Liver (tissue), 9 donors: ENCODE measurements around the gene ARHGEF7. TPM values are rescaled to one million over a fixed set of nuclear protein-coding genes. Genes with fewer than 3 reads are reported as not detected.

ENCODE experiments used
- DNase-seq: peaks from one replicate; pipeline ENCODE4 v3.0.0-alpha.2; 2017; ENCODE audit warnings: low spot score
- H3K27ac ChIP-seq, 2 donors: one replicate each; pipeline ENCODE4 v1.7.0; 2013; ENCODE audit warnings: inconsistent platforms in 2 of 2, low read length in 2 of 2, control low read depth in 1 of 2, low read depth in 1 of 2, mild to moderate bottlenecking in 1 of 2
- H3K27me3 ChIP-seq, 4 donors: one replicate each; pipeline versions ENCODE4 v1.6.1 to v1.7.0; 2013; ENCODE audit warnings: low read length in 3 of 4, inconsistent platforms in 1 of 4, mild to moderate bottlenecking in 1 of 4, moderate library complexity in 1 of 4; ENCODE audit not compliant: control insufficient read depth in 4 of 4, insufficient read depth in 4 of 4
- H3K36me3 ChIP-seq, 4 donors: one replicate each; pipeline versions ENCODE4 v1.6.1 to v1.7.0; 2013; ENCODE audit warnings: low read length in 3 of 4, mild to moderate bottlenecking in 3 of 4, low read depth in 1 of 4, moderate library complexity in 1 of 4; ENCODE audit not compliant: control insufficient read depth in 4 of 4, insufficient read depth in 3 of 4
- H3K4me1 ChIP-seq, 4 donors: one replicate each; pipeline versions ENCODE4 v1.6.1 to v1.7.0; 2013; ENCODE audit warnings: low read length in 3 of 4, mild to moderate bottlenecking in 3 of 4, moderate library complexity in 1 of 4; ENCODE audit not compliant: control insufficient read depth in 4 of 4, insufficient read depth in 4 of 4
- H3K4me3 ChIP-seq, 3 donors: one replicate each; pipeline versions ENCODE4 v1.6.1 to v1.7.0; 2013; ENCODE audit warnings: low read length in 3 of 3, control low read depth in 1 of 3, low read depth in 1 of 3, mild to moderate bottlenecking in 1 of 3
- H3K9ac ChIP-seq, 2 donors: one replicate each; pipeline ENCODE4 v1.7.0; 2013; ENCODE audit warnings: low read length in 2 of 2, mild to moderate bottlenecking in 2 of 2, moderate library complexity in 2 of 2, control low read depth in 1 of 2, low read depth in 1 of 2
- H3K9me3 ChIP-seq, 4 donors: one replicate each; pipeline versions ENCODE4 v1.6.1 to v1.7.0; 2013; ENCODE audit warnings: low read length in 3 of 4; ENCODE audit not compliant: control insufficient read depth in 4 of 4
- ATF3 ChIP-seq: IDR thresholded peaks from 2 replicates; pipeline ENCODE4 v1.6.1; 2016; ENCODE audit warnings: antibody characterized with exemption
- CTCF ChIP-seq: fragments of 150-350 bp; IDR thresholded peaks from 2 replicates; pipeline ENCODE4 v1.5.1; 2017; ENCODE audit warnings: improper control_type of control experiment, low read depth, low read length; ENCODE audit not compliant: missing input control
- EGR1 ChIP-seq, 2 donors: IDR thresholded peaks; 2 replicates each; pipeline ENCODE4 v1.6.1; 2016 to 2018; ENCODE audit warnings: antibody characterized with exemption in 2 of 2, low read depth in 2 of 2
- FOXA1 ChIP-seq: IDR thresholded peaks from 2 replicates; pipeline ENCODE4 v1.6.1; 2016; ENCODE audit warnings: antibody characterized with exemption
- FOXA2 ChIP-seq: IDR thresholded peaks from 2 replicates; pipeline ENCODE4 v1.6.1; 2016; ENCODE audit warnings: antibody characterized with exemption
- HNF4A ChIP-seq, 2 donors: conservative IDR thresholded peaks; 2 replicates each; pipeline ENCODE4 v1.6.1; 2016; ENCODE audit warnings: antibody characterized with exemption in 2 of 2, mild to moderate bottlenecking in 2 of 2
- HNF4G ChIP-seq: IDR thresholded peaks from 2 replicates; pipeline ENCODE4 v1.6.1; 2016; ENCODE audit warnings: antibody characterized with exemption
- JUND ChIP-seq, 2 donors: IDR thresholded peaks; 2 replicates each; pipeline ENCODE4 v1.6.1; 2016; ENCODE audit warnings: antibody characterized with exemption in 2 of 2
- MAX ChIP-seq: IDR thresholded peaks from 2 replicates; pipeline ENCODE4 v1.6.1; 2016; ENCODE audit warnings: antibody characterized with exemption
- NR2F2 ChIP-seq: IDR thresholded peaks from 2 replicates; pipeline ENCODE4 v1.6.1; 2016; ENCODE audit warnings: antibody characterized with exemption
- RAD21 ChIP-seq, 2 donors: IDR thresholded peaks; 2 replicates each; pipeline ENCODE4 v1.6.1; 2016; ENCODE audit warnings: antibody characterized with exemption in 2 of 2, mild to moderate bottlenecking in 2 of 2
- REST ChIP-seq: IDR thresholded peaks from 2 replicates; pipeline ENCODE4 v1.6.1; 2016; ENCODE audit warnings: antibody characterized with exemption, mild to moderate bottlenecking
- SP1 ChIP-seq: IDR thresholded peaks from 2 replicates; pipeline ENCODE4 v1.6.1; 2018; ENCODE audit warnings: antibody characterized with exemption, mild to moderate bottlenecking
- TAF1 ChIP-seq: conservative IDR thresholded peaks from 2 replicates; pipeline ENCODE4 v1.6.1; 2016; ENCODE audit warnings: antibody characterized with exemption, mild to moderate bottlenecking
- YY1 ChIP-seq: IDR thresholded peaks from 2 replicates; pipeline ENCODE4 v1.6.1; 2016; ENCODE audit warnings: antibody characterized with exemption, mild to moderate bottlenecking
- ZBTB33 ChIP-seq: IDR thresholded peaks from 2 replicates; pipeline ENCODE4 v1.6.1; 2016; ENCODE audit warnings: antibody characterized with exemption
- WGBS: extraction: QIAGEN DNeasy Blood & Tissue Kit; methylation state at CpG from one replicate; pipeline ENCODE4 v1.1.7; 2013; 5-methylcytosine and 5-hydroxymethylcytosine counted together
- polyA plus RNA-seq, 2 donors: library from polyadenylated mRNA; stranded (reverse) in 1 of 2; unstranded in 1 of 2; fragments of 200-250 nt in 1 of 2; fragments of >200 nt in 1 of 2; fragmentation: Nextera tagmentation in 1 of 2; extraction: Ambion mirVana in 1 of 2; gene quantifications; one replicate each; pipeline versions ENCODE4 v1.2.1 to v1.2.3, GENCODE V29; 2013 to 2015
- total RNA-seq, 2 donors: library from RNA; depleted of rRNA; stranded (reverse); fragments of >200 nt; gene quantifications; one replicate each; pipeline ENCODE4 v1.2.3, GENCODE V29; 2014
- donor health status: healthy.
- donor health status: healthy.
- donor health status: healthy.
- donor health status: healthy.
- donor health status: healthy.

ARHGEF7 gene
- total and polyA plus RNA-seq, 4 donors, result 10.3 to 37.5 (median 20.1) TPM

- Histone ChIP-seq H3K36me3 (peaks cover 16 to 55% (median 43%) of the 10 kb centered on the region in 4 donors), H3K4me1 (peaks cover 0 to 11% (median 3%) of the 10 kb centered on the region in 4 donors), H3K9ac (no peak overlapping the region), H3K4me3 (no peak overlapping the region), H3K27ac (no peak overlapping the region), H3K27me3 (no peaks in the 10 kb centered on the region), H3K9me3 (no peaks in the 10 kb centered on the region)
- WGBS, result 96% methylated on average over 17 of the region's 17 CpGs
- no peak for DNase-seq
- TF ChIP-seq FOXA2 (no peak), NR2F2 (no peak), ATF3 (no peak), FOXA1 (no peak), SP1 (no peak), YY1 (no peak), EGR1 (IDR thresholded peaks at IDR 0.05; ENCODE audit: low read depth in 2 of 2) (no peak), ZBTB33 (no peak), JUND (IDR thresholded peaks at IDR 0.05) (no peak), REST (no peak), CTCF (no peak), HNF4A (conservative IDR thresholded peaks at IDR 0.05) (no peak)
Observed at GRCh38 chr13:111278743-111279652, 163.9 kb downstream of the ARHGEF7 start.

- H3K4me3 ChIP-seq, result no peak overlapping the region
- H3K36me3 ChIP-seq, result peaks cover 16 to 63% (median 46%) of the 10 kb centered on the region in 4 donors
- H3K9me3 ChIP-seq, result no peaks in the 10 kb centered on the region
- H3K27me3 ChIP-seq, result no peaks in the 10 kb centered on the region
- H3K27ac ChIP-seq, result no peak overlapping the region
- H3K9ac ChIP-seq, result no peak overlapping the region
- WGBS, result 94% methylated on average over 12 of the region's 12 CpGs
- no peak for TF ChIP-seq FOXA1
- TF ChIP-seq RAD21 (IDR thresholded peaks at IDR 0.05), result no peak
- TF ChIP-seq MAX, result no peak
- TF ChIP-seq HNF4G, result no peak
- no peak for TF ChIP-seq TAF1
- no peak for TF ChIP-seq REST
- TF ChIP-seq HNF4A (conservative IDR thresholded peaks at IDR 0.05), result no peak
- no peak for TF ChIP-seq ZBTB33
- no peak for TF ChIP-seq YY1
- no peak for DNase-seq
- H3K4me1 ChIP-seq, result peaks cover 0 to 11% (median 3%) of the 10 kb centered on the region in 4 donors
Observed at GRCh38 chr13:111280226-111280625, 165.1 kb downstream of the ARHGEF7 start.
